Activated CD4-positive, alpha-beta T cell treated with anti-CD3 and anti-CD28 coated beads, Interleukin-2, Interleukin-4, amounts not matched to agents 100 ng/mL and 50 ng/mL, durations not matched to agents 16 hours and 8 hours (primary cell): ENCODE measurements around the gene ASIC4.

Experiments used
- DNase-seq: peaks from one replicate; pipeline ENCODE4 v3.0.0-alpha.2; 2020; ENCODE audit warnings: low spot score

Gene ASIC4

GRCh38 chr2:219497495-219498279, 16.6 kb upstream of the ASIC4 start:
- no peak for DNase-seq

- DNase-seq = peak; percentile 98
Measured at GRCh38 chr2:219498280-219499057, 15.8 kb upstream of the ASIC4 start, which contains the start of gene GMPPA. TSS of gene GMPPA (plus strand) at chr2:219498891. CDS start at chr2:219499976, 1,085 bp downstream.

- DNase-seq = no peak
Measured at GRCh38 chr2:219499058-219499307, 15.3 kb upstream of the ASIC4 start.

- no peak for DNase-seq
Measured at GRCh38 chr2:219499555-219499954, 14.7 kb upstream of the ASIC4 start.

GRCh38 chr2:219500135-219500534, 14.1 kb upstream of the ASIC4 start:
- DNase-seq = no peak

- DNase-seq = no peak
Measured at GRCh38 chr2:219501849-219502248, 12.4 kb upstream of the ASIC4 start.

- DNase-seq = no peak
Measured at GRCh38 chr2:219502618-219503017, 11.7 kb upstream of the ASIC4 start.

- no peak for DNase-seq
Measured at GRCh38 chr2:219505585-219505984, 8.7 kb upstream of the ASIC4 start.

GRCh38 chr2:219506153-219506801, 8.0 kb upstream of the ASIC4 start:
- no peak for DNase-seq

- no peak for DNase-seq
Measured at GRCh38 chr2:219506802-219507526, 7.3 kb upstream of the ASIC4 start.

- no peak for DNase-seq
Measured at GRCh38 chr2:219507581-219508443, 6.5 kb upstream of the ASIC4 start.

GRCh38 chr2:219508444-219508734, 5.9 kb upstream of the ASIC4 start:
- DNase-seq = no peak

- DNase-seq = no peak
Measured at GRCh38 chr2:219508971-219509779, 5.1 kb upstream of the ASIC4 start.

- DNase-seq = peak; percentile 35
Measured at GRCh38 chr2:219509780-219510511, 4.3 kb upstream of the ASIC4 start.

GRCh38 chr2:219510512-219511135, 3.7 kb upstream of the ASIC4 start:
- DNase-seq = no peak

- no peak for DNase-seq
Measured at GRCh38 chr2:219511547-219512325, 2.5 kb upstream of the ASIC4 start.

- no peak for DNase-seq
Measured at GRCh38 chr2:219512524-219513216, 1.6 kb upstream of the ASIC4 start.

GRCh38 chr2:219513787-219514186, 495 bp upstream of the ASIC4 start:
- DNase-seq = no peak
